Activated CD4-positive, alpha-beta T cell treated with anti-CD3 and anti-CD28 coated beads for 36 hours (primary cell): ENCODE results near the gene CREB3L1. TPM values are rescaled to one million over a fixed set of nuclear protein-coding genes. Genes with fewer than 3 reads are reported as not detected.

Experiments used
- ATAC-seq: fragments of 200-7000 bp; cut with Tn5 transposase; one replicate; pipeline ENCODE4 v1.10.0; 2021; ENCODE audit warnings: mild to moderate bottlenecking, moderate library complexity
- CTCF ChIA-PET: fragments of 350-600 bp; sonication (Branson Sonifier 250); formaldehyde crosslinking; loops from one replicate; lab custom pipeline; 2021; ENCODE audit warnings: antibody characterized with exemption; lab: Charles Lee
- POLR2A ChIA-PET: fragments of 350-600 bp; sonication (Branson Sonifier 250); formaldehyde crosslinking; loops from one replicate; lab custom pipeline; 2021; ENCODE audit warnings: antibody characterized with exemption, inconsistent platforms; lab: Charles Lee
- DNase-seq: peaks from one replicate; pipeline ENCODE4 v3.0.0-alpha.2; 2020
- H3K27ac Mint-ChIP-seq: one replicate; pipeline ENCODE4 v1.8.0; 2021; ENCODE audit warnings: mixed read lengths
- H3K27me3 Mint-ChIP-seq: one replicate; pipeline ENCODE4 v1.8.0; 2021; ENCODE audit warnings: mixed read lengths
- H3K36me3 Mint-ChIP-seq: one replicate; pipeline ENCODE4 v1.8.0; 2021; ENCODE audit warnings: low read depth, mixed read lengths
- H3K4me1 Mint-ChIP-seq: one replicate; pipeline ENCODE4 v1.8.0; 2021; ENCODE audit warnings: mixed read lengths
- H3K4me3 Mint-ChIP-seq: one replicate; pipeline ENCODE4 v1.8.0; 2021; ENCODE audit warnings: mild to moderate bottlenecking, moderate library complexity, mixed read lengths
- H3K9me3 Mint-ChIP-seq: one replicate; pipeline ENCODE4 v1.8.0; 2021; ENCODE audit warnings: low read depth, mixed read lengths
- intact Hi-C, 2 experiments: fragments of 100-400 bp; cut with DNase I in 1 of 2; cut with micrococcal nuclease in 1 of 2; formaldehyde crosslinking; loops; one replicate each; pipeline versions ENCODE4 v1.14.2 to v1.15.1; 2022 to 2024; cut with DNase I, micrococcal nuclease
- total RNA-seq, 2 experiments: library from RNA; stranded (reverse); gene quantifications; one replicate each; pipeline ENCODE4 v1.2.3, GENCODE V29; 2021

The CREB3L1 gene
- total RNA-seq, 2 experiments from 2014 or later: 0.19 TPM; not detected in 1

GRCh38 chr11:46326813-46327416 lies 49.5 kb downstream of the CREB3L1 start:
- Mint-ChIP-seq H3K27me3 (no peaks in the 10 kb centered on the region), H3K4me1 (peaks cover 34% of the 10 kb centered on the region), H3K36me3 (no peaks in the 10 kb centered on the region), H3K27ac (no peak overlapping the region), H3K4me3 (no peak overlapping the region), H3K9me3 (no peaks in the 10 kb centered on the region)
- intact Hi-C loops: no loop called here
- DNase-seq: no peak
- CTCF ChIA-PET: no interaction called here
- POLR2A ChIA-PET: no interaction called here
- ATAC-seq: no peak

GRCh38 chr11:46327829-46328228 lies 50.4 kb downstream of the CREB3L1 start:
- DNase-seq (no peak), ATAC-seq (no peak)
- Mint-ChIP-seq H3K27ac (no peak overlapping the region), H3K4me1 (peaks cover 40% of the 10 kb centered on the region), H3K9me3 (no peaks in the 10 kb centered on the region), H3K4me3 (no peak overlapping the region), H3K36me3 (no peaks in the 10 kb centered on the region), H3K27me3 (no peaks in the 10 kb centered on the region)
- CTCF ChIA-PET: interaction anchor here (1.0 to 10.2 kb wide), 6 partner anchors 12 to 90 kb away, joined by 3 to 139 read pairs (median 3); partner anchors contain the start of gene DGKZ
- intact Hi-C loops: no loop called here
- POLR2A ChIA-PET: interaction anchor here (0.5 kb wide), 1 partner anchor 753 kb away, joined by 3 read pairs; no protein-coding TSS in a partner anchor

DNA sequence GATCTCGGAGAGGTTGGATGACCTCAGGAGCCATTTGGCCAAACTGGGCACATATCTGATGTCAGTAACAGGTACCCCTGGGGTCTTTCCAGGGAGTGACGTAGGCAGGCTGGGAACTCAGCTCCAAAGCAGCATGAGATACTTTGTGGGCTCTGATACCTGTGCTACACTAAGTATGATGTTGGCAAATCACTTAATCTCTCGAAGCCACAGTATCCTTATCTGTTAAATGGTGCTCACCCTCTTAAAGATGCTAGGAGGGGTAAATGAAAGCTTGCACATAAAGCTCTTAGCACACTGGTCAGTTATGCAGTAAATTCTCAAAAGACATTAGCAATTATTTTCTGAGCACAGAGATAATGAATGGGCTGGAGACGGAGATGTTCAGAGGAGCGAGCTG lies 52.7 kb downstream of the CREB3L1 start:
- POLR2A ChIA-PET: interaction anchor here (0.6 to 1.0 kb wide), 2 partner anchors 10 to 559 kb away, joined by 3 to 6 read pairs; no protein-coding TSS in a partner anchor
- H3K27ac Mint-ChIP-seq: peak overlapping the region; percentile 15

DNA sequence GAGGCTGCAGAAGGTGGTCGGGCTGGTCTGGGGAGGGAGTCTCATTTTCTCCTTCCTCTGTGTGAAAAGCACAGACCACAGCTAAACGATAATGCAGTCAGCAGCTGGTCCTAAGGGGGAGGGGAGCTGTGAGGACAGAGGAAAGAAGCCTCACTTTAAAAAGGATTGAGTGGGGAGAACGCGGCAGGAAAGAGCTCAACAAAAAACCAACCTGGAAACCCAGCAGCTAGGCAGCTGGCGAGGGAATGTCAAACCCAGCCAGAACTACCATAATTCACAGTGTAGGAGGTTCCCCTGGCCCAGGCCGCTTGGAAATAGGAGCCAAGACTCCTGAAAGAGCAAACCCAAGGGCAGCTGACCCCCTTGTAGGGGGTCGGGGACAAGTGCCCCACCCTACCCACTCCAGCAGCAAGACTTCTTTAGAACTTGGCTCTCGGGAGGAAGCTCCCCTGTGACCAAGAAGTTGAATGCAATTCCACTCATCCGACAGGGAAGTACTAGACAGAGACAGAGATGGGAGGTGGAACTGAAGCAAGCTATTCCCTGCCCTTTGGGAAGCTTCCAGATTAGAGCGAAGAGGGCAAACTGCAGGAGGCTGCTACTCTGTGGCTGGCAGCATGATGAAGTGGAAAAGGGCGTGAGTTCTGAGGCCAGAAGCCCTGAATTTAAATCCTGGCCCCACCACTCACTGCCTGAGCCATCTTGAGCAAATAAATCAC lies 53.3 kb downstream of the CREB3L1 start:
- ATAC-seq (no peak), DNase-seq (no peak)
- Mint-ChIP-seq H3K4me3 (peak overlapping the region; percentile 49), H3K27me3 (no peaks in the 10 kb centered on the region), H3K27ac (peak overlapping the region; percentile 87), H3K9me3 (no peaks in the 10 kb centered on the region), H3K36me3 (no peaks in the 10 kb centered on the region), H3K4me1 (peaks cover 63% of the 10 kb centered on the region)
- intact Hi-C loops: loop anchor here (2.0 to 5.0 kb wide), 2 partner anchors 16 to 1387 kb away; partner anchors contain the start of genes AGBL2 (in 1 of the 2) and DGKZ (in 1 of the 2)
- ChIA-PET CTCF (interaction anchor here (0.6 to 10.2 kb wide), 14 partner anchors 7 to 366 kb away, joined by 3 to 139 read pairs (median 4); partner anchors contain the start of gene DGKZ), POLR2A (interaction anchor here (1.0 kb wide), 2 partner anchors 15 to 18 kb away, joined by 3 to 5 read pairs; no protein-coding TSS in a partner anchor)

More for the DNA sequence above, 52.7 kb downstream of the CREB3L1 start:
- no peak for ATAC-seq
- DNase-seq: no peak
- no peaks in the 10 kb centered on the region for H3K27me3 Mint-ChIP-seq
- H3K36me3 Mint-ChIP-seq: no peaks in the 10 kb centered on the region
- intact Hi-C loops: loop anchor here (2.0 to 5.0 kb wide), 2 partner anchors 17 to 1387 kb away; partner anchors contain the start of genes AGBL2 (in 1 of the 2) and DGKZ (in 1 of the 2)
- peak overlapping the region; percentile 1 for H3K4me3 Mint-ChIP-seq
- H3K4me1 Mint-ChIP-seq: peaks cover 58% of the 10 kb centered on the region
- CTCF ChIA-PET: interaction anchor here (0.7 to 10.2 kb wide), 13 partner anchors 8 to 90 kb away, joined by 3 to 139 read pairs (median 5); partner anchors contain the start of gene DGKZ
- H3K9me3 Mint-ChIP-seq: no peaks in the 10 kb centered on the region

GRCh38 chr11:46331282-46331984 lies 54.0 kb downstream of the CREB3L1 start:
- Mint-ChIP-seq H3K27me3 (no peaks in the 10 kb centered on the region), H3K4me3 (peak overlapping the region; percentile 49), H3K9me3 (no peaks in the 10 kb centered on the region), H3K36me3 (no peaks in the 10 kb centered on the region), H3K4me1 (peaks cover 69% of the 10 kb centered on the region), H3K27ac (peak overlapping the region; percentile 87)
- POLR2A ChIA-PET: interaction anchor here (0.7 to 1.0 kb wide), 3 partner anchors 15 to 302 kb away, joined by 3 to 5 read pairs (median 3); no protein-coding TSS in a partner anchor
- intact Hi-C loops: loop anchor here (2.0 to 5.0 kb wide), 2 partner anchors 15 to 1386 kb away; partner anchors contain the start of genes AGBL2 (in 1 of the 2) and DGKZ (in 1 of the 2)
- peak; percentile 84 for ATAC-seq
- CTCF ChIA-PET: interaction anchor here (1.1 to 10.2 kb wide), 10 partner anchors 9 to 201 kb away, joined by 3 to 139 read pairs (median 8); partner anchors contain the start of gene DGKZ
- peak; percentile 69 for DNase-seq

- Mint-ChIP-seq H3K9me3 (no peaks in the 10 kb centered on the region), H3K36me3 (no peaks in the 10 kb centered on the region), H3K27ac (peak overlapping the region; percentile 87), H3K4me1 (peaks cover 71% of the 10 kb centered on the region), H3K4me3 (peak overlapping the region; percentile 49), H3K27me3 (no peaks in the 10 kb centered on the region)
- CTCF ChIA-PET: interaction anchor here (0.9 to 10.2 kb wide), 5 partner anchors 14 to 94 kb away, joined by 4 to 139 read pairs (median 10); partner anchors contain the start of gene DGKZ
- intact Hi-C loops: loop anchor here in 1 of 2 experiments (5.0 kb wide), 1 partner anchor 1385 kb away; the partner anchor contains the start of gene AGBL2
- POLR2A ChIA-PET: interaction anchor here (0.7 kb wide), 1 partner anchor 302 kb away, joined by 3 read pairs; no protein-coding TSS in a partner anchor
- DNase-seq (no peak), ATAC-seq (no peak)
Measured at GRCh38 chr11:46332093-46332567, 54.7 kb downstream of the CREB3L1 start.

DNA sequence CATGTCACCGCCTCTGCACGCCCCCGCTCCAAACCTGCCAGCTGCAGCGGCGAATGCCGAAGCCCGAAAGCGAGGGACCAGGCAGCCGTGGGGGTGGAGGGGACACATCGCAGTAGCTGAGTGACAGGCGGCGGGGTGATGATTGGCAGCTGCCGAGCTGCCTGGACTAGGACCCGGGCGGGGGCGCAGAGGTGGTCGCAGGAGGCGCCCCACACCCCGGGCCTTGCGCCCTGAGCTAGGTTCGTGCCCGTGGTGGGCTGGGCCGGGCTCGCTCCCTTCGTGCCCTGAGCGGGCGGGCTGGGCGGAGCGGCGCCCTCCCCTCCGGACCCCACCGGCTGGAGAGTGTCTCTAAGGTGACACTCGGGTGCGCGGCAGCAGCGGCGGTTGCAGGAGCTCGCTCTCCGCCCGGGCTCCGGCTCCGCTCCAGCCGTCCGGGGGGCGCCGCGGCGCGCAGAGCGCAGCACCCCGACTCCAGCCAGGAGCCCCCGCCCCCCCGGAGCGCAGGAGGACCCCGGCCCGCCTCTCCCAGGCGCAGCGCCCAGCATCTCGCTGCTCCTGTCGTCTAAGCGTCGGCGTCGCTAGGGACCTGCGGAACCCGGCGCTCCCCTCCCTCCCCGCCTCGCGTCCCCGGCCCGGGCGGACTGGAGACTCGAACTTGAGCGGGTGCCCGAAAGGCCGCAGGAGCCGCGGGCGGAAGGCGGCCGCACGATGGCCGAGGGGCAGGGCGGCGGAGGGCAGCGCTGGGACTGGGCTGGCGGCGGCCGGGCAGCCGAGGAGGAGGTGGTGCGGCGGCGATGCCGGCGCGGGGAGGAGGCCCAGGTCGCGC lies 55.3 kb downstream of the CREB3L1 start:
- DNase-seq (peak; percentile 75), ATAC-seq (peak; percentile 18)
- Mint-ChIP-seq H3K9me3 (no peaks in the 10 kb centered on the region), H3K27me3 (no peaks in the 10 kb centered on the region), H3K27ac (peak overlapping the region; percentile 3), H3K4me1 (peaks cover 72% of the 10 kb centered on the region), H3K36me3 (no peaks in the 10 kb centered on the region), H3K4me3 (peak overlapping the region; percentile 71)
- intact Hi-C loops: loop anchor here in 1 of 2 experiments (1.0 to 5.0 kb wide), 2 partner anchors 15 to 1385 kb away; partner anchors contain the start of genes AGBL2 and DGKZ
- CTCF ChIA-PET: interaction anchor here (0.7 to 10.2 kb wide), 6 partner anchors 14 to 95 kb away, joined by 3 to 139 read pairs (median 4); partner anchors contain the start of gene DGKZ
- POLR2A ChIA-PET: interaction anchor here (1.5 kb wide), 1 partner anchor 14 kb away, joined by 5 read pairs; no protein-coding TSS in a partner anchor

DNA sequence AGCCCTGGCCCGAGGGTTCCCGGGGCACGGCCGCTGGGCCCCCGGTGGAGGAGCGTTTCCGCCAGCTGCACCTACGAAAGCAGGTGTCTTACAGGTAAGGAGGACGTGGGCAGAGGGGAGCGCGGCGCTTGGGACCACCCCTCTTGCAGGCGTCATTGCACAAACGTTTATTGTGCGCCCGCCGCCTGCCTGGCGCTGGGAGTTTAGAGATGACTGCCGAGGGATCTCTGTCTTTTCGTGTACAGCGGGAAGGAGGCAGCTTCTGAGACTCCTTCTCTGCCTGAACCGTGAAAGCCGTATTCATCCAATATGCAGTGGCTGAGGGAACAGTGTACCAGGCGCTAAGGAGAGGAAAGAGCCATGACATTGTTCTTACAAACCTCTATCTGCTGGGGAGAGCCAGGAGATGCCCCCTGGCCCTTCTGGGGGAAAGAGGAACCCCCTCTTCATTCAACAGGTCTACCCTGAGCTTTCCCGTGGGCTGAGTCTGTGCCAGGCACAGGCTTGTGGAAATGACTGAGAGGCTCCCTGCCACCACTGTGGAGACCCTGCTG lies 56.0 kb downstream of the CREB3L1 start:
- ATAC-seq: peak; percentile 8
- DNase-seq: peak; percentile 59
- ChIA-PET POLR2A (interaction anchor here (1.5 kb wide), 1 partner anchor 13 kb away, joined by 5 read pairs; no protein-coding TSS in a partner anchor), CTCF (interaction anchor here (0.7 to 10.2 kb wide), 4 partner anchors 14 to 95 kb away, joined by 3 to 139 read pairs (median 6); partner anchors contain the start of gene DGKZ)
- peak overlapping the region; percentile 71 for H3K4me3 Mint-ChIP-seq
- H3K36me3 Mint-ChIP-seq: no peaks in the 10 kb centered on the region
- no peaks in the 10 kb centered on the region for H3K9me3 Mint-ChIP-seq
- H3K27ac Mint-ChIP-seq: peak overlapping the region; percentile 81
- intact Hi-C loops: loop anchor here in 1 of 2 experiments (1.0 to 5.0 kb wide), 2 partner anchors 14 to 1384 kb away; partner anchors contain the start of genes AGBL2 and DGKZ
- H3K4me1 Mint-ChIP-seq: peaks cover 77% of the 10 kb centered on the region
- H3K27me3 Mint-ChIP-seq: no peaks in the 10 kb centered on the region

DNA sequence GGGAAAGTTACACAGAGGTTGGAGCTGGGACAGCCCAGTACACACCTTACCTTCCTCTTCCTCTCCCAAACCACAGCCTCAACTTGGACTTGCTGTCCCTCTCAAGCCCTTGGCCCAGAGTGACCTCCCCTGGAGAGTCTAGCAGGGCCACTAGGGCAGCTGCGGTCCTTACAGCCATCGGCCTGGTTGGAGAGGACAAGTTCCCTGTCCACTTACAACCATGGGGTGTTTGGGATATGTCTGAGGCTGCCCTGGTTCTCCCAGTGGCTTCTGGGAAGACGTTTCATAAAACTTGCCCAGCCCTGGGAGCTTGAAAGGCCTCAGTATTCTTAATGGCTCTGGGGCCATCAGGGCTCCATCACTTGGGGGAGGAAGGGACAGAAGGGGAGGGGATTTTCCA lies 56.7 kb downstream of the CREB3L1 start:
- H3K27me3 Mint-ChIP-seq: no peaks in the 10 kb centered on the region

More for the DNA sequence above, 56.7 kb downstream of the CREB3L1 start:
- H3K4me3 Mint-ChIP-seq: peak overlapping the region; percentile 71
- no peaks in the 10 kb centered on the region for H3K36me3 Mint-ChIP-seq
- ChIA-PET POLR2A (interaction anchor here (1.5 kb wide), 1 partner anchor 12 kb away, joined by 5 read pairs; no protein-coding TSS in a partner anchor), CTCF (interaction anchor here (10.2 kb wide), 1 partner anchor 14 kb away, joined by 139 read pairs; the partner anchor contains the start of gene DGKZ)
- no peak overlapping the region for H3K27ac Mint-ChIP-seq
- ATAC-seq (no peak), DNase-seq (no peak)
- intact Hi-C loops: loop anchor here in 1 of 2 experiments (5.0 kb wide), 1 partner anchor 1383 kb away; the partner anchor contains the start of gene AGBL2
- no peaks in the 10 kb centered on the region for H3K9me3 Mint-ChIP-seq
- peaks cover 83% of the 10 kb centered on the region for H3K4me1 Mint-ChIP-seq
